ENCODE results near the gene OR10A7. TPM values are rescaled to one million over a fixed set of nuclear protein-coding genes. Genes with fewer than 3 reads are reported as not detected.

OR10A7 gene, protein sequence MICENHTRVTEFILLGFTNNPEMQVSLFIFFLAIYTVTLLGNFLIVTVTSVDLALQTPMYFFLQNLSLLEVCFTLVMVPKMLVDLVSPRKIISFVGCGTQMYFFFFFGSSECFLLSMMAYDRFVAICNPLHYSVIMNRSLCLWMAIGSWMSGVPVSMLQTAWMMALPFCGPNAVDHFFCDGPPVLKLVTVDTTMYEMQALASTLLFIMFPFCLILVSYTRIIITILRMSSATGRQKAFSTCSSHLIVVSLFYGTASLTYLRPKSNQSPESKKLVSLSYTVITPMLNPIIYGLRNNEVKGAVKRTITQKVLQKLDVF
- not detected in 2 replicates for total RNA-seq

DNA sequence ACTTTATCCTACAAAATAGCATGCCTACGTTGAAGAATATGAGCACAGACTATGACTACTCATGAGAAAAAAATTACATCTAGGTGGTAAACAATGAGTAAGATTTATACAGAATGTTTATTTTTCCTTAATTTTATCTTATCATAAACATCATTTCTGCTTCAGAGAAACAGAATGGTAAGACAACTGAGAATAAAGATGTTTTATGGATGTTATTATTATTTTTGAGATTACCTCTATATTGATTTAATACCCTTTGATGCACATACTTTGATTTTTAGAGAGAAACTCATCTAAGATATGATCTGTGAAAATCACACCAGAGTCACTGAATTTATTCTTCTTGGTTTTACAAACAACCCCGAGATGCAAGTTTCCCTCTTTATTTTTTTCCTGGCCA lies at the start of gene OR10A7:
Gene OR10A7, plus strand, starts transcription at position 301 of the 400 bp plus-strand sequence. Its CDS starts 0 bp downstream, at position 301.

DNA sequence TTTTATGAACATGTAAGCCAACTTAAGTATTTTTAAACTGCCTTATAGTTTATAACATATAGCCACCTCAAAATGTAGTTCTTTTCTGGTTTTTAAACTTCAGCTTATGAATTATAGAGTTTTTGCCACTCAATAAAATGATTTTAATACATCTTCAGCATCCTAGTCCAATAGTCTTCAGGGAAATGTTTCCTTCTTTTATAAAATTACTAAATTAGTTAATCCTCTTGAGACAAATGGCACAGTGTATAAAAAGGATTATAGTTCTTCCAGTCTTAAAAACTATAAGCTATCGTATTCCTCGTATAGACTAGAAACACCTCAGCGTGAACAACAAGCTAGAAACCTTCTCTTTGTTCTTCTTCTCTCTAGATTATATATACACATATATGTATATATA lies 23.5 kb downstream of the OR10A7 start, which contains the start of gene OR6C74:
Gene OR6C74, plus strand, starts transcription at position 301 of the 400 bp plus-strand sequence. CDS start 2,679 bp downstream, outside the sequence.

Other genes with a start within 250 kb of the OR10A7 start
- gene TESPA1, start 236.3 kb upstream of the OR10A7 start, total RNA-seq, result not detected in 2 replicates
- gene NEUROD4, start 201.1 kb upstream of the OR10A7 start, total RNA-seq, result not detected in 2 replicates
- gene OR9K2, start 94.6 kb upstream of the OR10A7 start, total RNA-seq, result not detected in 2 replicates
- not detected in 2 replicates for gene OR6C74, start 23.6 kb downstream of the OR10A7 start, total RNA-seq
- not detected in 2 replicates for gene OR6C6, start 75.5 kb downstream of the OR10A7 start, total RNA-seq
- not detected in 2 replicates for gene OR6C1, start 93.3 kb downstream of the OR10A7 start, total RNA-seq
- not detected in 2 replicates for gene OR6C3, start 109.7 kb downstream of the OR10A7 start, total RNA-seq
- not detected in 2 replicates for gene OR6C75, start 141.9 kb downstream of the OR10A7 start, total RNA-seq
- not detected in 2 replicates for gene OR6C65, start 179.5 kb downstream of the OR10A7 start, total RNA-seq
- not detected in 2 replicates for gene OR6C76, start 205.2 kb downstream of the OR10A7 start, total RNA-seq
- not detected in 2 replicates for gene OR6C2, start 223.1 kb downstream of the OR10A7 start, total RNA-seq
- not detected in 2 replicates for gene OR6C70, start 249.1 kb downstream of the OR10A7 start, total RNA-seq